ENCODE measurements around the gene SETBP1.

SETBP1 gene

GRCh38 chr18:45083226-45083855, 402.7 kb downstream of the SETBP1 start:
- Mint-ChIP-seq H3K36me3 (ENCODE audit: low read depth) (peaks cover 5% of the 10 kb centered on the region), H3K27me3 (ENCODE audit: low read depth, poor library complexity) (peaks cover 4% of the 10 kb centered on the region), H3K9me3 (peaks cover 9% of the 10 kb centered on the region), H3K27ac (peak overlapping the region; percentile 98), H3K4me1 (peaks cover 47% of the 10 kb centered on the region), H3K4me3 (peak overlapping the region; percentile 52)
- DNase-seq = no peak
- no peak for TF ChIP-seq CTCF (IDR thresholded peaks at IDR 0.05)

- H3K36me3 Mint-ChIP-seq (ENCODE audit: low read depth) = peaks cover 5% of the 10 kb centered on the region
- peak overlapping the region; percentile 98 for H3K27ac Mint-ChIP-seq
- peak; percentile 65 for DNase-seq
Measured at GRCh38 chr18:45084206-45084605, 403.5 kb downstream of the SETBP1 start.

GRCh38 chr18:45085916-45086624, 405.4 kb downstream of the SETBP1 start:
- H3K36me3 Mint-ChIP-seq (ENCODE audit: low read depth) = peaks cover 3% of the 10 kb centered on the region
- H3K9me3 Mint-ChIP-seq = peaks cover 7% of the 10 kb centered on the region
- peak overlapping the region; percentile 34 for H3K27ac Mint-ChIP-seq
- DNase-seq = no peak
- H3K27me3 Mint-ChIP-seq (ENCODE audit: low read depth, poor library complexity) = peaks cover 7% of the 10 kb centered on the region
- no peak for TF ChIP-seq CTCF (IDR thresholded peaks at IDR 0.05)
- H3K4me1 Mint-ChIP-seq = peaks cover 51% of the 10 kb centered on the region
- H3K4me3 Mint-ChIP-seq = no peak overlapping the region

More at GRCh38 chr18:45084206-45084605, 403.5 kb downstream of the SETBP1 start:
- peaks cover 9% of the 10 kb centered on the region for H3K9me3 Mint-ChIP-seq
- H3K4me1 Mint-ChIP-seq = peaks cover 47% of the 10 kb centered on the region
- no peak overlapping the region for H3K4me3 Mint-ChIP-seq
- peaks cover 4% of the 10 kb centered on the region for H3K27me3 Mint-ChIP-seq (ENCODE audit: low read depth, poor library complexity)
- TF ChIP-seq CTCF (IDR thresholded peaks at IDR 0.05) = no peak

- no peak for DNase-seq
- peaks cover 8% of the 10 kb centered on the region for H3K27me3 Mint-ChIP-seq (ENCODE audit: low read depth, poor library complexity)
- TF ChIP-seq CTCF (IDR thresholded peaks at IDR 0.05) = no peak
- H3K36me3 Mint-ChIP-seq (ENCODE audit: low read depth) = no peaks in the 10 kb centered on the region
- no peaks in the 10 kb centered on the region for H3K9me3 Mint-ChIP-seq
- H3K4me1 Mint-ChIP-seq = peaks cover 57% of the 10 kb centered on the region
- H3K27ac Mint-ChIP-seq = peak overlapping the region; percentile 34
- H3K4me3 Mint-ChIP-seq = no peak overlapping the region
Measured at GRCh38 chr18:45086777-45087176, 406.1 kb downstream of the SETBP1 start.

- no peak overlapping the region for H3K27ac Mint-ChIP-seq
- no peak for DNase-seq
- H3K4me3 Mint-ChIP-seq = no peak overlapping the region
- peaks cover 21% of the 10 kb centered on the region for H3K4me1 Mint-ChIP-seq
- no peaks in the 10 kb centered on the region for H3K36me3 Mint-ChIP-seq (ENCODE audit: low read depth)
- TF ChIP-seq CTCF (IDR thresholded peaks at IDR 0.05) = no peak
- peaks cover 4% of the 10 kb centered on the region for H3K27me3 Mint-ChIP-seq (ENCODE audit: low read depth, poor library complexity)
- H3K9me3 Mint-ChIP-seq = no peaks in the 10 kb centered on the region
Measured at GRCh38 chr18:45090526-45091140, 409.9 kb downstream of the SETBP1 start.

Data from nephron progenitor cell (in vitro differentiated cells).